ENCODE results near the gene LRRC47. TPM values are rescaled to one million over a fixed set of nuclear protein-coding genes. Genes with fewer than 3 reads are reported as not detected.

Gene LRRC47
- total RNA-seq, 1 experiment from 2014 or later: 65.1 TPM

DNA sequence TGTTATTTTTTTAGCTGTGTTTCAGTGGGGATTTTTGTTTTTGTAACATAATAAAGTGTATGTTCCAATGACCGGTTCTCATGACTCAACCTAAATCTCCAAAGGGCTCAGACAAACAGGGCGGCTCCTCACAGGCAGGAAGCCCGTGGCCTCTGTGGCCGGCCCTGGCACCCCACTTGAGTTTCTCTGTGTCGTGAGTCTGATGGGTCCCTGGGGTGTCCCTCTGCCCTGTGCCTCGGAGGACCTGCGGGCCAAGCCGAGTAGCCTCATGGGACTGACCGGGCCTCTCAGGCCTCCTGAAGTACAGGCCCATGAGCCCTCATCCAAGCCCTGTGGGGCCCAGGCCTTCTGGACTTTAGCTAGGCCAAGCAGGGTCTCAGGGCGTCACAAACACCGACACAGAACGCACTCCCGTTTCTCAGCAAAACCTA is 60.2 kb downstream of the LRRC47 start:
- H3K9ac ChIP-seq (ENCODE audit: extremely low read depth, insufficient read length, low read length): no peak overlapping the region
- H3K18ac ChIP-seq (ENCODE audit: insufficient read length, low read depth, low read length): no peak overlapping the region
- H2AFZ ChIP-seq (ENCODE audit: low read length): no peak overlapping the region
- Mint-ChIP-seq H3K27ac (no peak overlapping the region), H3K9me3 (no peaks in the 10 kb centered on the region), H3K4me1 (peaks cover 0 to 13% of the 10 kb centered on the region in 2 experiments; a peak in 2 of 4 replicates), H3K4me3 (no peak overlapping the region), H3K27me3 (ENCODE audit: low read depth) (no peaks in the 10 kb centered on the region), H3K36me3 (ENCODE audit: insufficient read depth in 1 of 3, low read depth in 3 of 3) (peaks cover 10 to 21% (median 12%) of the 10 kb centered on the region in 3 experiments; a peak in 5 of 7 replicates)
- WGBS (ENCODE audit: extremely low coverage, insufficient read length, low lambda C conversion rate): no CpG with 5 or more reads among the region's 13 CpGs
- TF ChIP-seq, protein P1, sequence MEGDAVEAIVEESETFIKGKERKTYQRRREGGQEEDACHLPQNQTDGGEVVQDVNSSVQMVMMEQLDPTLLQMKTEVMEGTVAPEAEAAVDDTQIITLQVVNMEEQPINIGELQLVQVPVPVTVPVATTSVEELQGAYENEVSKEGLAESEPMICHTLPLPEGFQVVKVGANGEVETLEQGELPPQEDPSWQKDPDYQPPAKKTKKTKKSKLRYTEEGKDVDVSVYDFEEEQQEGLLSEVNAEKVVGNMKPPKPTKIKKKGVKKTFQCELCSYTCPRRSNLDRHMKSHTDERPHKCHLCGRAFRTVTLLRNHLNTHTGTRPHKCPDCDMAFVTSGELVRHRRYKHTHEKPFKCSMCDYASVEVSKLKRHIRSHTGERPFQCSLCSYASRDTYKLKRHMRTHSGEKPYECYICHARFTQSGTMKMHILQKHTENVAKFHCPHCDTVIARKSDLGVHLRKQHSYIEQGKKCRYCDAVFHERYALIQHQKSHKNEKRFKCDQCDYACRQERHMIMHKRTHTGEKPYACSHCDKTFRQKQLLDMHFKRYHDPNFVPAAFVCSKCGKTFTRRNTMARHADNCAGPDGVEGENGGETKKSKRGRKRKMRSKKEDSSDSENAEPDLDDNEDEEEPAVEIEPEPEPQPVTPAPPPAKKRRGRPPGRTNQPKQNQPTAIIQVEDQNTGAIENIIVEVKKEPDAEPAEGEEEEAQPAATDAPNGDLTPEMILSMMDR (conservative IDR thresholded peaks at IDR 0.05): no peak
- no peak overlapping the region for H2BK5ac ChIP-seq (ENCODE audit: insufficient read length, low read length)
- H3K27ac ChIP-seq (ENCODE audit: insufficient read length, low read depth, low read length): no peak overlapping the region
- no peaks in the 10 kb centered on the region for H3K79me1 ChIP-seq (ENCODE audit: insufficient read depth, low read depth, low read length, poor library complexity, severe bottlenecking)
- no peak overlapping the region for H3K4me2 ChIP-seq (ENCODE audit: insufficient read depth, insufficient read length, low read length)
- no peak overlapping the region for H2AK5ac ChIP-seq (ENCODE audit: insufficient read length, low read length)
- H4K91ac ChIP-seq (ENCODE audit: insufficient read length, low read depth, low read length): no peak overlapping the region
- H3K4ac ChIP-seq (ENCODE audit: low read depth, low read length): no peak overlapping the region
- no peak overlapping the region for H4K8ac ChIP-seq (replicated peaks; ENCODE audit: insufficient read length, low read depth, low read length)
- no peaks in the 10 kb centered on the region for H3K4me1 ChIP-seq (ENCODE audit: insufficient read depth, low read length)
- no peaks in the 10 kb centered on the region for H3K79me2 ChIP-seq (ENCODE audit: insufficient read depth, low read length)
- H3T11ph ChIP-seq (ENCODE audit: low read length): no peak overlapping the region
- H2BK20ac ChIP-seq (ENCODE audit: low read depth, low read length, poor library complexity, severe bottlenecking): no peak overlapping the region
- H3K9me3 ChIP-seq (ENCODE audit: control insufficient read depth, low read depth, low read length): no peaks in the 10 kb centered on the region
- no peak overlapping the region for H2BK15ac ChIP-seq (ENCODE audit: low read depth, low read length)
- H3K27me3 ChIP-seq (ENCODE audit: insufficient read depth, low read length): no peaks in the 10 kb centered on the region
- no peak overlapping the region for H3K23ac ChIP-seq (ENCODE audit: insufficient read length, low read depth, low read length)
- H3K56ac ChIP-seq (ENCODE audit: insufficient read length, low read depth, low read length): no peak overlapping the region
- H2BK12ac ChIP-seq (ENCODE audit: insufficient read length, low read depth, low read length): no peak overlapping the region
- no peaks in the 10 kb centered on the region for H3K23me2 ChIP-seq (ENCODE audit: insufficient read length, low read depth, low read length, poor library complexity, severe bottlenecking)
- no peak overlapping the region for H4K5ac ChIP-seq (ENCODE audit: insufficient read length, low read depth, low read length)
- H4K20me1 ChIP-seq (ENCODE audit: control insufficient read depth, insufficient read depth, insufficient read length): no peaks in the 10 kb centered on the region
- H3K14ac ChIP-seq (ENCODE audit: insufficient read depth, low read length): no peak overlapping the region
- DNase-seq: no peak
- no peak overlapping the region for H2BK120ac ChIP-seq (ENCODE audit: low read depth, low read length, poor library complexity, severe bottlenecking)
